ENCODE data around the gene TLR4. TPM values are rescaled to one million over a fixed set of nuclear protein-coding genes. Genes with fewer than 3 reads are reported as not detected.

The TLR4 gene
- total RNA-seq, 1 donor from 2014 or later, result 1.7 TPM

DNA sequence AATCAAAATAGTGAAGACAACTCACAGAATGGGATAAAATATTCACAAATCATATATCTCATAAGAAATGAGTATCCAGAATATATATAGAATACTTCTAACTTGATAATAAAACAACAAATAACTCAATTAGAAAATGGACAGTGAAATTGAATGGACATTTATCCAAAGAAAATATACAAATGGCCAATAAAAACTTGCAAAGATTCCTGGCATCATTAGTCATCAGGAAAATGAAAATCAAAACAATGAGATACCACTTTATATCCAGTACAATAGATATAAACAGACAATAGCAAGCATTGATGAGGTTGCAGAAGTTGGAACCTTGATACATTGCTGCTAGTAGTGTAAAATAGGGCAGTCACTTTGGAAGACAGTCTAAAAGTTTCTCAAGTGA is 12.8 kb upstream of the TLR4 start:
- TF ChIP-seq, protein P1, sequence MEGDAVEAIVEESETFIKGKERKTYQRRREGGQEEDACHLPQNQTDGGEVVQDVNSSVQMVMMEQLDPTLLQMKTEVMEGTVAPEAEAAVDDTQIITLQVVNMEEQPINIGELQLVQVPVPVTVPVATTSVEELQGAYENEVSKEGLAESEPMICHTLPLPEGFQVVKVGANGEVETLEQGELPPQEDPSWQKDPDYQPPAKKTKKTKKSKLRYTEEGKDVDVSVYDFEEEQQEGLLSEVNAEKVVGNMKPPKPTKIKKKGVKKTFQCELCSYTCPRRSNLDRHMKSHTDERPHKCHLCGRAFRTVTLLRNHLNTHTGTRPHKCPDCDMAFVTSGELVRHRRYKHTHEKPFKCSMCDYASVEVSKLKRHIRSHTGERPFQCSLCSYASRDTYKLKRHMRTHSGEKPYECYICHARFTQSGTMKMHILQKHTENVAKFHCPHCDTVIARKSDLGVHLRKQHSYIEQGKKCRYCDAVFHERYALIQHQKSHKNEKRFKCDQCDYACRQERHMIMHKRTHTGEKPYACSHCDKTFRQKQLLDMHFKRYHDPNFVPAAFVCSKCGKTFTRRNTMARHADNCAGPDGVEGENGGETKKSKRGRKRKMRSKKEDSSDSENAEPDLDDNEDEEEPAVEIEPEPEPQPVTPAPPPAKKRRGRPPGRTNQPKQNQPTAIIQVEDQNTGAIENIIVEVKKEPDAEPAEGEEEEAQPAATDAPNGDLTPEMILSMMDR (conservative IDR thresholded peaks at IDR 0.05; ENCODE audit: low read depth, low read length), result no peak
- H3K4me3 ChIP-seq (ENCODE audit: low read depth, low read length), result no peak overlapping the region
- no peak for DNase-seq (ENCODE audit: low read depth)

DNA sequence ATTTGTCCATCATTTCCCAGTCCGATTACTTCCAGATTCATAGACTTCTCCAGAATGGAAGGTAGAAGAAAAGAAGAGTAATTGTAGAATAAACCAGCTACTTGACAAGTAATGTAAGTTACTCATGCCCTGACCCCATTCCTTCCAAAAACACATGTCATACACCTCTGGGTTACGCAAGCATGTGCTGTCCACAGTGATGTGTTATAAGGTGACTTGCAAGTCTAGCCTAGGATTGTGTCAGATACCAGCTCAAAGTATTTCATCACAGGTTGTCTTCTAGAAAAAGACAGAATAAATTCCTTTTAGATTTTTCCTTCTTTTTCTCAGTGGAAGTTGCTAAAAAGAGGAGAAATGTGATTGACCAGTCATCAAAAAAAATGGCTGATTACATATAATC is 8.0 kb upstream of the TLR4 start:
- DNase-seq (ENCODE audit: low read depth), result no peak
- no peak overlapping the region for H3K4me3 ChIP-seq (ENCODE audit: low read depth, low read length)
- TF ChIP-seq, protein P1 (conservative IDR thresholded peaks at IDR 0.05; ENCODE audit: low read depth, low read length), result no peak

DNA sequence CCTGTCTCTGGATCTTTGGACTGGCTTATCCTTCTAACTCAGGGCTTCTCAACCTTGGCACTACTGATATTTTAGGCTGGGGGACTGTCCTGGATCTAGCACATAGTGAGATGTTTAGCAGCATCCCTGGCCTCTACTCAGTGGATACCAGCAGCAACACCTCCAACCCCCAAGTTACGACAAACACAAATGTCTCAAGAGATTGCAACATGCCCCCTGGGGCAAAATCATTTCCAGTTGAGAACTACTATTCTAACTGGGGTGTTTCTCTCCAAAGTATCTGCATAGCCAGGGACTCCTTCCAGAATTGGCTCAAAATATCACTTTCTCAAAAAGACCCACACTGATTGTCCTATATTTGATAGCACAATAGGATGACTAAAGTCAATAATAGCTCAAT is 7.2 kb upstream of the TLR4 start:
- H3K4me3 ChIP-seq (ENCODE audit: low read depth, low read length), result no peak overlapping the region
- DNase-seq (ENCODE audit: low read depth), result no peak
- TF ChIP-seq, protein P1 (conservative IDR thresholded peaks at IDR 0.05; ENCODE audit: low read depth, low read length), result no peak

DNA sequence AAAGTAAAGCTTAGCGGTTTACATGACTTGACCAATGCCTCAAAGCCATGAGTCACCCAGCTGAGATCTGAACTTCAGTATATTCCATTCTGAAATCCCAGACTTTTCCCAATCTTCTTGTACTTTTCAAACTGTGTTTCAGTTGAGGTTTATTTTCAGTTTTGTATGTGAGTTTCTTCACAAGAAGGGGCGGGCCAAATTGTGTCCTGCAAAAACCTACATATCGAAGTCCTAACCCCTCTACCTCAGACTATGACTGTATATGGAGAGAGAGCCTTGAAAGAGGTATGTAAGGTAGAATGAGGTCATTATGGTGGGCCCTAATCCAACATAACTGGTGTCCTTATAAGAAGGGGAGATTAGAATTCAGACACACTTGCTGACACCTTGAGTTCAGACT is 666 bp upstream of the TLR4 start:
- peak overlapping the region; percentile 51 for H3K4me3 ChIP-seq (ENCODE audit: low read depth, low read length)
- TF ChIP-seq, protein P1 (conservative IDR thresholded peaks at IDR 0.05; ENCODE audit: low read depth, low read length), result no peak
- no peak for DNase-seq (ENCODE audit: low read depth)

DNA sequence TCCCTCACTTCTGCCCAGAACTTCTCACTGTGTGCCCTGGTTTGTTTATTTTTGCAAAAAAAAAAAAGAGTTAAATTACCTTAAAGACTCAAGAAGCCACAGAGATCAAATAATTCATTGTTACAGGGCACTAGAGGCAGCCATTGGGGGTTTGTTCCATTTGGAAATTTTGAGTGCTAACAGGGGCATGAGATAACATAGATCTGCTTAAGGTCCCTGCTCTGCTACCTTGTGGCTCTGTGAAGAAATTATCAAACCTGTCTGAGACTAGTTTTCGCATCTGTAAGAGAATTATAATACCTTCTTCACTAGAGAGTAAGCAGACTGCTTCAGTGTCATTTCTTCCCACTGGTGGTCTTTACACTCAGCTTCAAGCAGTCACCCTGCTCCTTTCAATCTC is 394 bp downstream of the TLR4 start:
- TF ChIP-seq, protein P1 (conservative IDR thresholded peaks at IDR 0.05; ENCODE audit: low read depth, low read length), result no peak
- no peak for DNase-seq (ENCODE audit: low read depth)
- peak overlapping the region; percentile 51 for H3K4me3 ChIP-seq (ENCODE audit: low read depth, low read length)

DNA sequence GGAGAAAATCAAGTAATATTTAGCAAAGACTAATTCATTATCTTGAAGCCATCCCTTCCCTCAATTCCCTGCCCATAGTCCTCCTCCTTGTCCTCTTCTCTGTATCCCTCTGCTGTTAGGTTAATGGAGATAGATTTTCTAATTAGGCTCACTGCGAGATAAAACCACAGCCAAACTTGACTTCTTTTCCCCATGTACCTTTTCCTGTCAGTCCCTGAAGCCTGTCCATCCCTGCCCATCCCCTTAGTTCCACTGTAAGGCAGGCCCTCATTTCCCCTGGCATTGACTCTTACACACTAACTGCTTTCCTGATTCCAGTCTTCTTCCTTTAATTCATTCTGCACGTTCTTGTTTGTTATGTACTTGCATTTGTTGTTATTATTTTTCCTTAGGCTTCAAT is 1.2 kb downstream of the TLR4 start:
- TF ChIP-seq, protein P1 (conservative IDR thresholded peaks at IDR 0.05; ENCODE audit: low read depth, low read length), result no peak
- no peak overlapping the region for H3K4me3 ChIP-seq (ENCODE audit: low read depth, low read length)
- no peak for DNase-seq (ENCODE audit: low read depth)

DNA sequence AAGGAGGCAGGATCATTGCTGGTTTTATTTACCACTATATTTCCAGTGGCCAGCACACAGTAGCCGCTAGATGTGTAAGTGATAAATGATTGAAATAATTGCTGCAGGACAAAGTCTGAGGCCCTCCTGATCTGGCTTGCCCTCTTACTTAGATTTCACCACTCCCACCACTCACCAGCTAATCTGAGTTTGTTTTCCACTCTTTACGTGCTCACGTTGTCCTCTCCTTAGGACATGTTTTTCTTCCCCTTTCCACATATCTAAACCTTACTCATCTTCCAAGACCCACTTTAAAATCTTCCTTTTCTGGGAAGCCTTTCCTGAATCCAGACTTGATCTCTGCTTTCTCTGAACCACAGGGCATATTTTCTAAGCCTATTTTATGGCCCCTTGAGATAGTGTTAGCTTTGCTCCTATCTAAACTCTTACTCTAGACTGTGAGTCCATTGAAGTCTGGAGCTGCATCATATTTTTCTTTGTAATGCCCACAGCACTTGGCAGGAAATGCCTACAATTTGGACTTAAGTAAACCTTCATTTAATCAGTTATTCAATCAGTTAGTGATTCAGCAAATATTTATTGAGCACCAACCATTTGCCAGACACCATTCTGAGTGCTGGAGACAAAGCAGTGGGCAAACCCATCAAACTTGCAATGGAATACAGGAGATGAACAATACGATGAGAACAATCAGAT is 2.4 kb downstream of the TLR4 start:
- TF ChIP-seq, protein P1 (conservative IDR thresholded peaks at IDR 0.05; ENCODE audit: low read depth, low read length), result no peak
- DNase-seq (ENCODE audit: low read depth), result no peak
- H3K4me3 ChIP-seq (ENCODE audit: low read depth, low read length), result no peak overlapping the region
